HG03175 (cell line): ENCODE measurements around the gene TBL1X.
"Not testable (repeated sequence)": the region's sequence is repeated elsewhere in the genome, so short reads cannot be mapped to it uniquely, and the experiment has no call there.

ENCODE experiments used
- ATAC-seq: cut with Tn5 transposase; IDR thresholded peaks from one replicate; pipeline ENCODE4 v1.9.1; 2021; ENCODE audit warnings: mild to moderate bottlenecking, moderate library complexity; ENCODE audit not compliant: unreplicated experiment

TBL1X gene

GRCh38 chrX:9746148-9746888 lies 281.5 kb downstream of the TBL1X start:
- ATAC-seq = no peak

DNA sequence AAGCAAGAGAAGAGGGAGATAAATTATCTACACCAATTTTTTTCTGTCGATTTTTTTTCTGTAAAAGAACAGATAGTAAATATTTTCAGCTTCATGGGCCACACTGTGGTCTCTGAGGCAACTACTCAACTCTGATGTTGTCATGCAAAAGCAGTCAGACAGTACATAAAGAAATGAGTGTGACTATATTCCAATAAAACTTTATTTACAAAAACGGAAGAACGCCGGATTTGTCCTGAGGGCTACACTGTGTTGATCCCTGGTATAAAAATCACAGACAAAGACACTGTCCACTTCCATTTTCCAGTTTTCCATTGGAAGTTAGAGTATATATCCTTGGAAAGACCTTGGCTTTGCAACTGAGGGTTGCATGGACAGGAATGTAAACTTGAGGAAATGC lies 282.8 kb downstream of the TBL1X start:
- no peak for ATAC-seq

DNA sequence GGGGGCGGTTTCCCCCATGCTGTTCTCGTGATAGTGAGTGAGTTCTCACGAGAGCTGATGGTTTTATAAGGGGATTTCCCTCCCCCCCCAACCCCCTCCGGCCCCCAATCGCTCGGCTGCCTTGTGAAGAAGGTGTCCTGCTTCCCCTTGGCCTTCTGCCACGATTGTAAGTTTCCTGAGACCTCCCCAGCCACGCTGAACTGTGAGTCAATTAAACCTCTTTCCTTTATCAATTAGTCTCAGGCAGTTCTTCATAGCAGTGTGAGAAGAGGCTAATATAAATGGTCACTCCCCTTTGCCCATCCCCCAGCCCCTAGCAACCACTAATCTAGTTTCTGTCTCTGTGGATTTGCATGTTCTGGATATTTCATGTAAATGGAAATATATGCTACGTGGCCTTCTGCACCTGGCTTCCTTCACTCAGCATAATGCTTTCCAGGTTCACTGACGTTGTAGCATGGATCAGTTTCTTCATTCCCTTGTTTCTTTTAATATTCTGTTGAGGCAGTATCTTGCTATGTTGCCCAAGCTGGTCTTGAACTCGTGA lies 284.4 kb downstream of the TBL1X start:
- ATAC-seq = no peak

GRCh38 chrX:9757366-9757765 lies 292.5 kb downstream of the TBL1X start:
- no peak for ATAC-seq

DNA sequence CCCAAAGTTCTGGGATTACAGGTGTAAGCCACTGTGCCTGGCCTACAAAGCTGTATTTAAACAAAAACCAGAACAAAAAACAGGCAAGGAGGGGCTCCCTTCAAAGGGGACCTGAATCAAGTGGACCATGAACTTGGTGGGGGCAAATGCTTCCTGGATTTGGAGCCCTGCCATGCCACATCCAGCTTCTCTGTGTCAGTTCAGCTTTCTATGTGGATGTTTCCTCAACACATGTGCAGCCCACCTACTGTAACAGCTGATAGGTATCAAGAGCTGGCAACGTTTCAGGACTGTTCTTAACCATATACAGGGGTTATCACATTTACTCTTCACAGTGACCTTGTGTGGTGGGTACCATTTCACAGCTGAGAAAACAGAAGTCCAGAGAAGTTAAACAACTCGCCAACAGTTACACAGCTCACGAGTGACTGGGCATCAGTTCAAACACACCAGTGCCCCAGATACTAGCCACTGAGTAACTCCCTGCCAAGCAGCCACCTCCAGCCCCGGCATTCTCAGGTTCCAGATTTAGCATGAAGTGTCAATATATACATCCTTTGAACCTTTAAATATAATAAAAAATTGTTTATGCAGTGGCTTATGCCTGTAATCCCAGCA lies 293.3 kb downstream of the TBL1X start:
- ATAC-seq = no peak

DNA sequence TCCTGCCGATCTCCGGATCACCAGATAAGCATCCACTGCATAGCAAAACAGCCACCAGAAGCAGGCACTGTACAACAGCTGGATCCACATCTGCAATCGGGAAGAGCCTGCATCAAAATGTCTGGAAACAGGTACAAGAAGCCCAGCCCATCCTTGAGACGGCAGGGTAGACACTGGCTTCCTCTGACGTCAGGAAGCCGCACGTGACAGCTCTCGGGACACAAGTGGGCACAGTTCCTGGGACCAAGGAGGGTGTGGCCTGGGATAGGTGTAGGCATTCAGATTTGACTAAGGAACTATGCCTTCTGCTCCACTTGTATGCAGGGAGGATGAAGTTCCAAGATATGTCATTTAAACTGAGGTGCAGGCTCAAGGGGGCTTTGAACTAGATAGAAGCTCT lies 294.5 kb downstream of the TBL1X start:
- ATAC-seq = no peak

- no peak for ATAC-seq
Observed at GRCh38 chrX:9765072-9765736, 300.3 kb downstream of the TBL1X start.

DNA sequence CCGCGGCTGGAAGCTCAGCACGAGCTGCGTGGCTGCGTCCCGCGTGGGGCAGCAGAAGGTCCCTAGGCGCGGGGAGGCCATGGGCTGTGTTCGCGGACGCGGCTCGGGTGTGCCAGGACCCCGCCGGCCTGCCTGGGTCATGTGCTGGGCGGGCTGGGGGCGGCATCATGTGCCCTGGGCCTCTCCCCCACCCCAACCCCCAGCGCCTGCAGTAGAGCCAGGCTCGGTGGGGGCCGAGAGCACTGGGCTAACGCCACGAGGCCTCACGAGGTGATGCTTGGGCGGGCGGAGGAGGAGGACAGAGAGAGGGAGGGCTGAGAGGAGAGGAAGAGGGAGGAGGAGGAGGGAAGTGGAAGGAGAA lies 300.9 kb downstream of the TBL1X start, which contains the start of gene GPR143:
Gene GPR143 (minus strand): TSS at position 111 of the 361 bp plus-strand sequence. CDS start 30 bp downstream, at position 81.
- ATAC-seq = no peak

GRCh38 chrX:9767375-9767774 lies 302.5 kb downstream of the TBL1X start:
- no peak for ATAC-seq

DNA sequence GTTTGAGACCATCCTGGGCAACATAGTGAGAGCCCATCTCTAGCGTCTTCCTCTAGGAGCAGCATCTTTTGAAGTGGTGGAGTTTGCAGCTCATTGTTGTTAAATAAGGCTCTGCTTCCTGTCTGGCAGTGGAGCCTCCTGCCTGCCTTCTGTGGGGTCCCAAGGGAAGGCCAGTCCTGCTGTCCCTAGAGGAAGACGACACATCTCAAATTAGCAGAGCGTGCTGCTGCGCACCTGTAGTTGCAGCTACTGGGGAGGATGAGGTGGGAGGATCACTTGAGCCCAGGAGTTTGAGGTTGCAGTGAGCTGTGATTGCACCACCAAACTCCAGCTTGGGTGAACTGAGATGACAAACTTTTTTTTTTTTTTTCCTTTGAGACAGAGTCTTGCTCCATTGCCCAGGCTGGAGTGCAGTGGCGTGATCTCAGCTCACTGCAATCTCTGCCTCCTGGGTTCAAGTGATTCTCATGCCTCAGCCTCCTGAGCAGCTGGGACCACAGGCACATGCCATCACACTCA lies 303.5 kb downstream of the TBL1X start:
- not testable (repeated sequence) for ATAC-seq

- ATAC-seq = no peak
Observed at GRCh38 chrX:9770319-9770718, 305.5 kb downstream of the TBL1X start.

- ATAC-seq = no peak
Observed at GRCh38 chrX:9772943-9773342, 308.1 kb downstream of the TBL1X start.

DNA sequence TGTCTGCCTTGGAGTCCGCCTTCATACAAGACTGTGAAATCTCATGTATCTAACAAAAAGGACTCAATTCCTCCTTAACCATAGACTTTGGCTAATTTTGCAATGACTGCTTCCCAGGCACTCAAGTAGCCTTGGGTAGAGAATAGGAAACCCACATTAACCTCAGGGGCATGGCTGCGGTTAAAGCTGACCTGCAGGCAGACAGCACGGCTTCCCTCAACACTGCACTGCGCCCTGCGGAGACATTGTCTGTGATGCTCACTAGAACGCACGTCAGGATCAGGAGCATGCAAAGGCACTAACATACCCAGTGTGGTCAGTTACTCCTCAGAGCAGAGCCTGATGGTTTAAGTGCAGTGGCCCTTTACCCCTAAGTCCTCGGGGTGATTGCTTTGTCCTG lies 311.1 kb downstream of the TBL1X start:
- no peak for ATAC-seq

DNA sequence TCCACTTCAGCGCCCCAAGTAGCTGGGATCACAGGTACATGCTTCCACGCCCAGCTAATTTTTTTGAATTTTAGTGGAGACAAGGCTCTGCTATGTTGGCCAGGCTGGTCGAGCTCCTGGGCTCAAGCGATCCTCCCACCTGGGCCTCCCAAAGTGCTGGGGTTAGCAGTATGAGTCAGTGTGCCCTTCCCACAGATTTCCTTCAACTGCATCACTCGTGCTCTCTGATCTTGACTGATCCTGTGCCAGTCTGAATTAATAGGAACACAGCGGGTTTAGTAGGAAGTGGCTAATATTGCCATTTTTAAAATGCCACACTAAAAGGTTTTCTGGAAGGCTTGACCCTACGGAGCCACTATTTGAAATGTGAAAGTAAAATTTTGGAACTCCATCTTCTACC lies 317.1 kb downstream of the TBL1X start:
- ATAC-seq = no peak

DNA sequence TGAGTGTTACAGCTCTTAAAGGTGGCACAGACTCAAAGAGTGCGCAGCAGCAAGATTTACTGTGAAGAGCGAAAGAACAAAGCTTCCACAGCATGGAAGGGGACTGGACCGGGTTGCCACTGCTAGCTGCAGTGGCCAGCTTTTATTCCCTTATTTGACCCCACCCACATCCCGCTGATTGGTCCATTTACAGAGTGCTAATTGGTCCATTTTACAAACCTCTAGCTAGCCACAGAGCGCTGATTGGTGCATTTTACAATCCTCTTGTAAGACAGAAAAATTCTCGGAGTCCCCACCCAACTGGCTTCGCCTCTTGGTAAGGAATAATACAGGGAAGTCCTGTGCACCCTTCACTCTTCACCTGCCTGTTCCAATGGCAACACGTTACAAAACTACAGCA lies 319.5 kb downstream of the TBL1X start:
- ATAC-seq = no peak

GRCh38 chrX:9785254-9785943 lies 320.5 kb downstream of the TBL1X start:
- ATAC-seq = no peak

GRCh38 chrX:9785944-9786797 lies 321.3 kb downstream of the TBL1X start, which contains the start of gene SHROOM2:
TSS of gene SHROOM2 (plus strand) at chrX:9786429. CDS start at chrX:9786546, 117 bp downstream.
- no peak for ATAC-seq

DNA sequence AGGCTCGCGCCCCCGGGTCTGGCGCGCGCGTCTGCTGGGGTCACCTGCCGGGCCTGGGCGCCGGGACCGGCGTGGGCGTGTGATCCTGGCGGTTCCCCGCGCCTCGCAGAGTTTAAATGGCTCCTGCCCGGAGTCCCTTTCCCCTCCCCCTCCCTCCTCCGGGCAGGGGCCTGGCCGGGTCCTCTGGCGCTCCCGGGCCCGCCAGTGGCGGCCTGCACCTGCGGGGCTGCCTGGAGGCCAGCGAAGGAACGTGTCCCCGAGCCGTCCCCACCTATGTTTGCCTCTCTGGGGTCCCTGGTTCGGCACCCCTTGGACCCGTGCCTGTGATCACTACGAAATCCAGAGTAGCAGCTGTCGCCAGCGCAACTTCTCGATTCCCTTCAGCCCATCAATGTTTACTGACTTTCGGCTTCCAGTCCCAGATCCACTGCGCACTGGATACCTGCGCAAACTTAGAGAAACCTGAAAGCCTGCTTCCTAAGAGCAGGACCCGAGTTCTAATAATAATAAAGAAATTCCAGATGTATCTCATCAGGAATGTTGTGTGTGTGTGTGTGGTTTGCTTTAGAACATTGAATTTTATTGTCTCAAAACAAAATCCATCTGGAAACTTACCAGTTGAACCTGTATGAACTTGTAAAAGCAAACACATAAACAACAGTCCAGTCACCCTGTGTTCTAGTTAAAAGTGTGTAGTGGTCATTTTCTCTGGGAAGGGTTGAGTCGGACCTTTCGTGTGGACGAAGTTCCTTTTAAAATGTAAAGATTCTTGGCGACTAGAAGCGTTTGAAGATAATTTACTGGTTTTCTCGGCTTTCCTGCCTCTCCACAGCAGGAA lies 322.2 kb downstream of the TBL1X start:
- ATAC-seq = no peak

- ATAC-seq = no peak
Observed at GRCh38 chrX:9788911-9789310, 324.1 kb downstream of the TBL1X start.
